GM19452 (cell line): ENCODE results near the gene CASZ1.

Experiments used
- ATAC-seq: cut with Tn5 transposase; IDR thresholded peaks from one replicate; pipeline ENCODE4 v1.9.1; 2021; ENCODE audit not compliant: unreplicated experiment

CASZ1 gene

GRCh38 chr1:10734375-10734774, 62.1 kb downstream of the CASZ1 start:
- ATAC-seq, result no peak

- no peak for ATAC-seq
These were observed 62.7 kb downstream of the CASZ1 start for GRCh38 chr1:10733474-10734366.

GRCh38 chr1:10730985-10731384, 65.5 kb downstream of the CASZ1 start:
- ATAC-seq, result no peak

- ATAC-seq, result no peak
These were observed 67.6 kb downstream of the CASZ1 start for GRCh38 chr1:10728595-10729410.

- ATAC-seq, result no peak
These were observed 68.7 kb downstream of the CASZ1 start for GRCh38 chr1:10727751-10728232.

GRCh38 chr1:10726355-10726754, 70.1 kb downstream of the CASZ1 start:
- no peak for ATAC-seq

GRCh38 chr1:10724948-10725847, 71.2 kb downstream of the CASZ1 start:
- ATAC-seq, result no peak

- ATAC-seq, result no peak
These were observed 71.9 kb downstream of the CASZ1 start for GRCh38 chr1:10724511-10724910.

GRCh38 chr1:10724052-10724494, 72.4 kb downstream of the CASZ1 start:
- no peak for ATAC-seq

GRCh38 chr1:10723317-10723716, 73.1 kb downstream of the CASZ1 start:
- ATAC-seq, result no peak

GRCh38 chr1:10722803-10723202, 73.6 kb downstream of the CASZ1 start:
- ATAC-seq, result no peak

- no peak for ATAC-seq
These were observed 74.8 kb downstream of the CASZ1 start for GRCh38 chr1:10721381-10722321.

- no peak for ATAC-seq
These were observed 75.8 kb downstream of the CASZ1 start for GRCh38 chr1:10720635-10721034.

- ATAC-seq, result no peak
These were observed 78.4 kb downstream of the CASZ1 start for GRCh38 chr1:10718083-10718415.

GRCh38 chr1:10717296-10718082, 79.0 kb downstream of the CASZ1 start:
- no peak for ATAC-seq

- no peak for ATAC-seq
These were observed 79.6 kb downstream of the CASZ1 start for GRCh38 chr1:10716840-10717239.

- ATAC-seq, result no peak
These were observed 81.9 kb downstream of the CASZ1 start for GRCh38 chr1:10714337-10715114.

GRCh38 chr1:10713614-10714013, 82.8 kb downstream of the CASZ1 start:
- ATAC-seq, result no peak
